ENCODE results near the gene TTLL8. TPM values are rescaled to one million over a fixed set of nuclear protein-coding genes. Genes with fewer than 3 reads are reported as not detected.

Gene TTLL8
- total RNA-seq, 1 donor, result not detected

- TF ChIP-seq CTCF (IDR thresholded peaks at IDR 0.05; ENCODE audit: insufficient read depth, low read length), result no peak
- H3K4me3 ChIP-seq (ENCODE audit: low read depth, low read length), result no peak overlapping the region
- DNase-seq (ENCODE audit: low read depth), result no peak
Measured at GRCh38 chr22:50008151-50009040, 49.7 kb downstream of the TTLL8 start.

GRCh38 chr22:50007057-50007511 is 51.0 kb downstream of the TTLL8 start:
- H3K4me3 ChIP-seq (ENCODE audit: low read depth, low read length), result no peak overlapping the region
- DNase-seq (ENCODE audit: low read depth), result no peak
- TF ChIP-seq CTCF (IDR thresholded peaks at IDR 0.05; ENCODE audit: insufficient read depth, low read length), result no peak

GRCh38 chr22:50004918-50005317 is 53.2 kb downstream of the TTLL8 start:
- no peak for DNase-seq (ENCODE audit: low read depth)
- no peak overlapping the region for H3K4me3 ChIP-seq (ENCODE audit: low read depth, low read length)
- no peak for TF ChIP-seq CTCF (IDR thresholded peaks at IDR 0.05; ENCODE audit: insufficient read depth, low read length)

- no peak overlapping the region for H3K4me3 ChIP-seq (ENCODE audit: low read depth, low read length)
- no peak for TF ChIP-seq CTCF (IDR thresholded peaks at IDR 0.05; ENCODE audit: insufficient read depth, low read length)
- no peak for DNase-seq (ENCODE audit: low read depth)
Measured at GRCh38 chr22:50002791-50003190, 55.3 kb downstream of the TTLL8 start.

GRCh38 chr22:50001388-50002231 is 56.5 kb downstream of the TTLL8 start:
- no peak overlapping the region for H3K4me3 ChIP-seq (ENCODE audit: low read depth, low read length)
- no peak for TF ChIP-seq CTCF (IDR thresholded peaks at IDR 0.05; ENCODE audit: insufficient read depth, low read length)
- no peak for DNase-seq (ENCODE audit: low read depth)

GRCh38 chr22:50000587-50001387 is 57.3 kb downstream of the TTLL8 start:
- TF ChIP-seq CTCF (IDR thresholded peaks at IDR 0.05; ENCODE audit: insufficient read depth, low read length), result no peak
- H3K4me3 ChIP-seq (ENCODE audit: low read depth, low read length), result no peak overlapping the region
- no peak for DNase-seq (ENCODE audit: low read depth)

Data from fibroblast of the aortic adventitia (primary cell).